GM21390 (cell line): ENCODE results near the gene COL5A3.

ENCODE experiments used
- ATAC-seq: cut with Tn5 transposase; IDR thresholded peaks from one replicate; pipeline ENCODE4 v1.9.1; 2021; ENCODE audit not compliant: unreplicated experiment

The COL5A3 gene

DNA sequence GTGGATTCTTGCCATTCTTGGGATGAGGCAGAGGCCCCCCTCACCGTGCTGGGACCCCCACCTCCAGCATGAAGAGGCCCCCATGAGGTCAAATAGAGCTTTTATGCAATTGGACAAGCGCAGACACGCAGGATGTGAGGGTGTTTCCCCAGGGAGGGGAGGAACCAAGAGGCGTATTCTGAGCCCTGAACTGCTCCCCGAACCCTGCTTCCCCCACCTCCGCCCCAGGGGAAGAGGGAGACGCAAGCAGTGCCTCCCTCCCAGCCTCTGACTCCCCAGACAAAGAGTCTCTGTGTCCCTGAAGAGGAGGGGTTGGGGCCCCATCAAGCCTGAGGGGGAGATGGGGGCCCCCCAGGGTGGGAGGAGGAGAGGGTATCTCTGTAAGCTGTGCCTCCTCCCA is 1.7 kb upstream of the COL5A3 start:
- no peak for ATAC-seq

DNA sequence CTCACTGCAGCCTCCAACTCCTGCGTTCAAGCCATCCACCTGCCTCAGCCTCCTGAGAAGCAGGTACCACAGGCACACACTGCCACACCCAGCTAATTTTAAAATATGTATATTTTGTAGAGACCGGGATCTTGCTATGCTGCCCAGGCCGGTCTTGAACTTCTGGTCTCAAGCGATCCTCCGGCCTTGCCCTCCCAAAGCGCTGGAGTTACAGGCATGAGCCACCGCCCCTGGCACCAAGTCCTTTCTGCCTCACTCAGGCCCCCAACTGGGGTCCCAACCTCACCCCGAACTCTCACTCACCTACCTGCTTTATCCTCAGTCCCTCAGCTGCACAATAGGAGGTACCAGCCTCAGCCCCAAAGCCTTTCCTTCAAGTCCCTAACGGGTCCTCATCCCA is 635 bp upstream of the COL5A3 start:
- no peak for ATAC-seq

DNA sequence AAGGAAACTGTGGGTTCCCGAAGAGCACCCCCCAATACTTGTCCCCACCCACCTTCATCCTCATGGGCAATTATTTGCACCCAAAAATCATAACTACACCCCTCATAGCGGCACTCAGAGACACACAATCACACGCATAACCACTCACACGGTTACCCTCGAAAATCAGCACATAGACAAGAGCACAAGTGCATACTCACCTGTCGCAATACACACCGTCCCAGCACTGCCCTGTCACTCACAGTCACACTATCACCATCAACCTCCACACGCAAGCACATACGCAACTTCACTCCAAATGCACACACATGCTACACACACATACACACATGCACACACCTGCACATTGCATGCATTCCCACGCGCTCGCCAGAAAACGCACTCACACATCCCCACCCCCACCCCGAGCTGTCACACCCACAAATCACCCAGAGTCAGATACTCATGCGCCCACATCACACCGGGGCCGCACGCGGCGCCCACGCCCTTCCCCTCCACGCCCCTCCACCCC is 535 bp downstream of the COL5A3 start:
- ATAC-seq, result no peak

DNA sequence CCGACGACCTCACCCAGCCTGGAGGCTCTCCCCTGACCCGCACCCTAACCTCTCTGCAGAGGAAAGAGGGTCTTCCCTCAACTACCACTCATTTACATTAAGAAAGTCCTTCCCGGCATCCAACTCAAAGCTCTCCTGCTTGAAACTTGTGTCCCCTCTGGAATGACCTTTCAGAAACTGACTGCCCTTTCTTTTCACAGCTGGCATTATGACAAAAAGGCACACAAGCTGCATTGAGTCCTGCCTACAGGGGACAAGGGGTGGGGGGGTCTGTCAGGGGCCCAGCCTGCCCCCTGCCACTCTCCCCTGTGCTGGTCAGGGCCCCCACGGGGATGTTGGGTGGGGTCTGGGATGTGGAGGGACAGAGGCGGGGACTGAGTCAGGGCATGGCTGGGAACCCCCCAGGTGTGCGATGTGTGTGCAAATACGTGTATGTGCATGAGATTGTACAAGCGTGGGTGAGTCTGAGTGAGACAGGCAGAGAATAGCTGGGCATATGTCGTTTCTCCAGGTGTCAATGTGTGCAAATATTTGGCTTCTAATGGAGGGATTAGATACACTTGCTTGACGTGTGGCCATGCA is 2.0 kb downstream of the COL5A3 start:
- no peak for ATAC-seq

DNA sequence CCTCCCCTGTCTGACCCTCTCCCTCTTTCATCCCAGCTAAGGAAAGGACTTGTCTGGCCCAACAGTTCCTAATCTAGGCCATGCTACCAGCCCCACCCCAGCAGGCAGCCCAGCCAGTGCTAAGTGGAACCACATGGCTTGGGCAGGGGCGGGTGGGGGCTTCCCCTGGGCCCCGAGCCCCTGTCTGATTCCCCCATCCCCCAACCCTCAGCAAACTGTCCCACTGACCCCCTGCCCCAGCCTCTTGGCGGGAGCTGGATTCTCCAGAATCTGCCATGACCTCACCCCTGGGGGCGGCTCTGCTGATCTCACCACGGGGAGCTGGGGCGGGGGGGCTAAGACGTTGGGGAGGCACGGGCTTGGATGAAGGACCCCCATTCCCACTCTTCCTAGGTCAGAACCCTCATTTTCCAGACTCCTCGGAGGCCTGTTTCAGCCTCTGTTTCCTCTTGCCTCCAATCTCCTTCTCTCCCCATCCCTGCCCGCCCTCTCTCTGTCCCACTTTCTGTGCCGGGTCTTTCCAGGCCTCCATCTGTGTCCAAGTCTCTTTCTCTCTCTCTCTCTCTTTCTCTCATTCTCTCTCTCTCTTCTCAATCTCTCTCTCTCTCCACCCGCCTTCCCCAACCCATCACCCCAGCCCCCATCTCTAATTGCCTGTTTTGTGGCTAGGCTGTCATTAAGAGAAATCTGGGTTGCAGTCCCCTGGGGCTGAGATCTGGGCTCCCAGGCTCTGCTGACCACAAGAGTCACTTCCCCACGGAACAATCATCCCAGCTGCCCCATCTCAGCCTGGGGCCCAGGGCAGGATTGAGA is 2.7 kb downstream of the COL5A3 start:
- ATAC-seq, result no peak

DNA sequence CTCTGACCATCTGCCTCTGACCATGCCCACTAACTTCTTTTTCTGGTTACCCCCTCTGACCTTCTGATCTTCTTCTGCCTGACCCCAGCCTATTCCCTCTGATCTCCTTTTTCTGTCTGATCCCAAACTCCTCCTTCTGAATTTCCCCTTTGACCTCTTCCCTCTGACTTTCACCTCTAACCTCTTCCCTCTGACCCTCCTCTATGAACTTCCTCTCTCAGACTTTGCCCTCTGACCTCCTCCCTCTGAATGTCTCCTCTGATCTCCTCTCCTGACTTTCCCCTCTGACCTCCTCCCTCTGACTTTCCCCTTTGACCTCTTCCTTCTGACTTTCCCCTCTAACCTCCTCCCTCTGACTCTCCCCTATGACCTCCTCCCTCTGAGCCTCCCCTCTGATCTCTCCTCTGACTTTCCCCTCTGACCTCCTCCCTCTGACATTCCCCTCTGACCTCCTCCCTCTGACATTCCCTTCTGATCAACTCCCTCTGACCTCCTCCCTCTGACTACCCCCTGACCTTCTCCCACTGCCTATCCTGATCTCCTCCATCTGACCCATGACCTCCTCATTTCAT is 3.5 kb downstream of the COL5A3 start:
- no peak for ATAC-seq

DNA sequence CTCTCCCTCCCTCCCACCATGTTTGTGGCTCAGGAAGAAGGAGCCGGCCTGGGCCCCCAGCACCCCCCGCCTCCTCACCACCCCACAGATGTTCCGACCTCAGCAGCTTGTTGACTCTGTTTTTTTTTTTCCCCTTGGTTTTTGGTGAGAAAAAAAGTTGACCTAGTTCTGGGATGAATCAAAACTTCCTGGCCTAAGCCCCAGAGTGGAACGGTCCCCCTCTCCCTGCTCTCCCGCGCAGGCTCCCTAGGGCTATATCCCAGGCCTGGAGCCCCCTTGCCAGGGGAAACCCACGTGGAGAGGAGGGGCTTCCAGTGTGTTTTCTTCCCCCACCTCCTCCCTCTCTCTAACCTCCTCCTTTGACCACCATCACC is 4.0 kb downstream of the COL5A3 start:
- ATAC-seq, result no peak

DNA sequence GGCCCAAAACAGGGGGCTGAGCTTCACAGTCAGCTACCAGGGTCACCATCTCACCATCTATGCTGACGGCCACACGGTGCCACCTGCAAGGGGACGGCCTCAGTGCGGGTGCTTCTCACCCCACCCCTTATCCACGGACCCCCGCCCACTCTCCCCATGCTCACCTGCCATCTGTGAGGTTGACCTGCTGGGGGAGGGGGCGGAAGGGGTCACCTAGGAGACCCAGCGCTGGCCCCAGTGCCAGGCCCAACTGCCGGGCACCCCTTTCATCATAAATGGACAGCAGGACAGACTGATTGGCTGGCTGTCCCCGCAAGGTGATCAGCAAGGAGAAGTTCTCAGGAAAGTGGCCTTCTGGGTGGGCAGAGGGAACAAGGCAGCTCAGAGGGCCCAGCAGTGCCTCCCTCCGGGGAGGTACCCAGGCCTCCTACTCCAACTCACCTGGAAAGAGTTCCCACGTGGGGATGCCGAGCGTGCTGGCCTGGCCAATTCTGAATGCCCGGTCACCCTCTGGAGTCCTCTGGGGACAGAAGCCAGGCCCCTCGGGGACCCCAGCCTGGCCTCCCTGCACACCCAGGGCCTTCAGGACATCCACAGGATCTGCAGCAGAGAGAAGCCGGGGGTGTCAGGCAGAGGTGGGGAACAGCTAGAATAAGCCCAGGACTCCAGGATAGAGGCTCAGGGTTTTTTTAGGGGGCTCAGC is 4.5 kb downstream of the COL5A3 start:
- no peak for ATAC-seq

DNA sequence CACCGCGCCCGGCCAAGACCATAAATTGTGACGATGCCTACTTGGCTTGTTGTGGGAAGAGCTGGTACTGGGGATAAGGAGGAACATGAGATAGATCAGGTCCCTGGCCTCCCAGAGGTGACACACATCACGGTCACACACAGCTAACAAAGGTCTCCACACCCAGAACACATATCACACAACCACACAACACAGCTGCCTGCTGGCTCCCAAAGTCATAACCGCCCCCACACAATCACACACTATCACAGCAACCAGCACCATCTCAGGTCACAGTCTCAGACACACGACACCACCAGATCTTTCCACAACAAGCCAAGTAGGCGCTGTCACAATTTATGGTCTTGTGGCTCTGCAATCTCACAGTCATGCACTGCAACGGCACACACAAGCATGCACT is 5.7 kb downstream of the COL5A3 start:
- no peak for ATAC-seq

DNA sequence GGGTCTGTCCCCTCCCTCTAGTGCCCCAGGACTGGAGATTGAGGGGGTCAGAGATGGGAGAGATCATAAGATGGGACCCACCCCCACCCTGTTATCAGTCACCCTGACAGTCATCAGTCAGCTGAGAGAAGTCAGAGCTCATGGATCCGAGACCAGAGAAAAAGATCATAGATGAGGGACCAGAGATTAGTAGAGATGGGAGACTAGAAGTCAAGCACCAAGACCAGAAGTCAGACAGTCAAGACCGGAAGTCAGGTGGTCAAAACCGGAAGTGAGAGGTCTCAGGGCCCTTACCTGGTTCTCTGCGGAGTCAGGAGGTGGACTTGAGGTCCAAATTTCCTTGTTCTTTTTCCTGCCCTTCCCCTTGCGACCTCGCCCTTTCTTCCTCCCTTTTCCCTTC is 7.0 kb downstream of the COL5A3 start:
- ATAC-seq, result no peak

DNA sequence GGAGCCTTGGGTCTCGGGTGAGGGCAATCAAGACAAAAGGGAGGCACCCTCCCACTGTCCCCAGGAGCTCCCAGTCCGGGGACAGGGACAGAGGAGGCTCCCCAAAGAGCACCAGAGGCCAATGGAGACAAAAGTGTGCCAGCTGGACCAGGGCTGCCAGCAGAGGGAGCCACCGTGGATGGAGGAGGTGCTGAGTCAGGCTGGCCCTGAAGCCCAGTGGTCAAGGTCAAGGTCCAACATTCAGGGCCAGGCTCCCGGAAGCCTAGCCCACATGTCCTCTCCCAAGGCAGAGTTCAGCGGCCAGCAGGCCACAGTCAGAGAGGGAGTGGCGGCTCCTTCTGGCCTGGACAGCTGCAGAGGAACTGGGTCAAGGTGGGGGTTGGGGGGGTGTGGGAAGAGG is 8.4 kb downstream of the COL5A3 start:
- no peak for ATAC-seq

DNA sequence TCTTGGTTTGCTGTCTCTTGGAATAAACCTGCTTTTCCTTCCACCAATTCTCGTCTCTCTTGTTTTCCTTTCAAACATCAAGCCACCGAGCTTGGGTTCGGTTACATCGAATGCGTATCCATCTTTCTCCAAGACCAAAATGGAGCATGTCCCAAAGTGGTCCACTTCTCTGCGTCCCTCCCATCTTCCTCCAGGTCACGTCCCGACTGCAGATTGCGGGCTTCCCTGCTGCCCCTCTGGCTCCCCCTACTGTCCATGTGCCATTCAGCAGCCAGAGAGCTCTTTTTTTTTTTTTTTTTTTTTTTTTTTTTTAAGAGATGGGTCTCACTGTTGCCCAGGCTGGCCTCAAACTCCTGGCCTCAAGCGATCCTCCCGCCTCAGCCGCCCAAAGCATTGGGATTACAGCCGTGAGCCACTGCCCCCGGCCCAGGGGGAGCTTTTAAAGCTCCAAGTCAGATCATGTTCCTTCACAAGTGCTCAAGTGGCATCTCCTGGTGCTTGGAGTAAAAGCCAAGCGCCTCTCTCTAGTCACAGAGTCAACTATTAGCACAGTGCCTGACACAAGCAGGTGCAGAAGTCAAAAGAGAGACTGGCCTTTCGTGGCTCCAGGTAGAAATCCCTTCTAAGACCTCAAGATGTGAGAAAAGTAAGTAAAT is 10.0 kb downstream of the COL5A3 start:
- no peak for ATAC-seq

DNA sequence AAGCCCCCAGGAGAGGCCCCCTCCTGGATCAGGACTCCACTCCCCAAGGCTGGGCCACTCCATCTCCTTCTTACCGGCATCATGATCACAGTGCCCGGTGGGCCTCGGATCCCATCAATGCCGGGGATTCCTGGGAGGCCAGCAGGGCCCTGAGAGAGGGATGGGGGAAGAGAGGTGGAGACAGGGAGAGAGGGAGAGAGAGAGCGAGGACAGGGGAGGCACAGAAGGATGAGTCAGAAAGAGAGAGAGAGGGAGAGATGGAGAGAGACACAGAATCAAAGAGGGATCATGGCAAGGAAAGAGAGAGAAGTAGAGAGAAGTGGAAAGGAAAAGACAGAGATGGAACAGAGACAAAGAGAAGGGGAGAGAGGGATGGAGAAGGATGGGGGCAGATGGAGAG is 13.8 kb downstream of the COL5A3 start:
- ATAC-seq, result no peak

DNA sequence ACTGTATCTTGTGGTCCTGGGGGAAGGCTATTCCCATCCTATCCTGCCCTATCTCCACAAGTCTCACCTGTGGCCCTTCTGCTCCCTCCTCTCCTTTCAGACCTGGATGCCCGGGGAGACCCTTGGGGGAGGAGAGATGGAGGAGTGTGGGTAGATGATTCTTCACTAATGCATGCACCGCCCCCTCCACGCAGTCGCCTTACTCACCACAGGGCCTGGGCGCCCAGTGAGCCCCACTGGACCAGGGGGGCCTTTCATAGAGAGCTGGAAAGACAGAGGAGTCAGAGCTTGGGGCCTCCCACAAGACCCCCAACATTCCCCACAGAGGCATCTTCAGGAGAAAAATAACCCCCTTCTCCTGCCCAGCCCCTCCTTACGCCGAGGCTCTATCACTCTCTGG is 14.3 kb downstream of the COL5A3 start:
- no peak for ATAC-seq

DNA sequence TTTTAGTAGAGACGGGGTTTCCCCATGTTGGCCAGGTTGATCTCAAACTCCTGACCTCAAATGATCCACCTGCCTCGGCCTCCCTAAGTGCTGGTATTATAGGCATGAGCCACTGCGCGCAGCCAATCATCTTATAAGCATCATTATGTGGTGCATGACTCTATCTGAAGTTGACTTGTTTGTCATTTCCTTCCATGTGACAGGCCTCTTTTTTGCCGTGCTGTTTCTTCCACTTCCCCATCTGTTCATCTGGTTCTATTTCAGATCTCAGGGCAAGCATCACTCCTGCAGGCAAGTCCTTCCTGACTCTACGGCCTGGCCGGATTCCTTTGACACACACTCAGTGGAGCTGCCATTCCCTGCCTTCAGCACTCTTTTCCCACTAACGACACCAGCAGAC is 15.2 kb downstream of the COL5A3 start:
- no peak for ATAC-seq

DNA sequence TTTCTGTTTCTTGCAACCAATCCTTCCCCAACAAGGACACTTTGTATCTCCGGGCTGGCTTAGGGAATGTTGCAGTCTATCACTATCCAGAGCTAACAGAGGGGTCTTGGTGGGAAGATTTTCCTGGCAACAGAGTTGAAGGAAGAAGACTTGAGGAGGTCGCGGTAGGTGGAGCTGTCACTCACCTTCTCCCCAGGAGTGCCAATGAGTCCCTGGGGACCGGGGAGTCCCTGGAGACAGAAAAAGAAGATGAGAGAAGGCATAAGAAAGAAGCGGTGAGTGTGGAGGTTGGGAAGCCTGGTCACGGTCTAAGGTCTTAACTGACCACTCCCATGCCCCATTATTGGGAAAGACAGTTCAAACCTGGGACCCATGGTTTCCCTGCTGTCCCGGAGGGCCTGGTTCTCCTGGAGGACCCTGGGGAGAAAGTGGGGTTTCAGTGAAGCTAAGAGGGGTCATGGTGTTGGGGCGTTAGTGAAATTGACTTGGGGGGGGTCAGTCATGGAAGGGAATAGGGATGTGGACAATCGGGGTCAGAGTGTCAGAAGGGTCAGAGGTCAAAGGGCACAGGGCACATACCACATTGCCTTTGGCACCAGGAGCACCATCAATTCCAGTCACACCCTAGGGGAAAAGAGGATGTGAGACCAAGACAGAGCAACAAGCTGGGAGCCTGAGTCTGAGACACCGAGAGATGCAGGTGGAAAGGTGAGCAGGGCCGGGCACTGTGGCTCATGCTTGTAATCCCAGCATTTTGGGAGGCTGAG is 18.7 kb downstream of the COL5A3 start:
- ATAC-seq, result no peak

DNA sequence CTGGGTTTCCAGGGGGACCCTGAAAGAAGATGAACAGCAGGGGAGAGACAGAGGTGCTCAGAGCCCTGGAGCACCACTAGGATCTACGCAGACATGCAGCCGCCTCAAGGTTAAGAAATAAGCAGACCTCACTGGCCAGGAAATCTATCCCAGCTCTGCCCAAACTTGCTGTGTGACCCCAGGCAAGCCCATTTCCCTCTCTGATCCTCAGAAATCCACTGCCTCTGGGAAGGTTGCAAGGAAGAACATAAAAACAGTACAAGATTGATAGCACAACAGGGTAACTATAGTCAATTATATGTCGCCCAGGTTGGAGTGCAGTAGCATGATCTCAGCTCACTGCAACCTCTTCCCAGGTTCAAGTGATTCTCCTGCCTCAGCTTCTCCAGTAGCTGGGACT is 20.8 kb downstream of the COL5A3 start:
- no peak for ATAC-seq

DNA sequence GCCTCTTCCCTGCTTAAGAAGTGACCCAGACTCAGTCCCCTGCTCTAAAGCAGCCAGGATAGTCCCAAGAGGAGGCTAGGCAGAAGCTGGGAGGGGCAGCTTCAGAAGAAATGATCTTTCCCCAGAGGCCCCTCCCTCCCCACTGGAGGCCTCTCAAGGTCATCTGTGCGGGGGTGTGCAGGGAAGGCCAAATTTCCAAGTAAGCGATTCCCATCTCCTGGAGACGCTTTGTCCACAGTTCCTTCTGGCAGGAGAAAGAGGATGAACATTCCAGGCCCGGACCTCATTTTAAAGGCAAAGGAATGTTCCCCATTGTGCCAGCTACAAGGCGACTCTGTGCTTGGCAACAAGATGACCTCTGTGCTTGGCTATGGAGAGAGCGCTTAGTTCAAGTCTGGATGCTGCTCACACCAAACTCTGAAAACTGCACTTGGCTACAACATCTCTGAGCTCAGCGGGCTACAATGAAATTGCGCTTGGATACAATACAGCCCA is 23.5 kb downstream of the COL5A3 start:
- ATAC-seq, result no peak

DNA sequence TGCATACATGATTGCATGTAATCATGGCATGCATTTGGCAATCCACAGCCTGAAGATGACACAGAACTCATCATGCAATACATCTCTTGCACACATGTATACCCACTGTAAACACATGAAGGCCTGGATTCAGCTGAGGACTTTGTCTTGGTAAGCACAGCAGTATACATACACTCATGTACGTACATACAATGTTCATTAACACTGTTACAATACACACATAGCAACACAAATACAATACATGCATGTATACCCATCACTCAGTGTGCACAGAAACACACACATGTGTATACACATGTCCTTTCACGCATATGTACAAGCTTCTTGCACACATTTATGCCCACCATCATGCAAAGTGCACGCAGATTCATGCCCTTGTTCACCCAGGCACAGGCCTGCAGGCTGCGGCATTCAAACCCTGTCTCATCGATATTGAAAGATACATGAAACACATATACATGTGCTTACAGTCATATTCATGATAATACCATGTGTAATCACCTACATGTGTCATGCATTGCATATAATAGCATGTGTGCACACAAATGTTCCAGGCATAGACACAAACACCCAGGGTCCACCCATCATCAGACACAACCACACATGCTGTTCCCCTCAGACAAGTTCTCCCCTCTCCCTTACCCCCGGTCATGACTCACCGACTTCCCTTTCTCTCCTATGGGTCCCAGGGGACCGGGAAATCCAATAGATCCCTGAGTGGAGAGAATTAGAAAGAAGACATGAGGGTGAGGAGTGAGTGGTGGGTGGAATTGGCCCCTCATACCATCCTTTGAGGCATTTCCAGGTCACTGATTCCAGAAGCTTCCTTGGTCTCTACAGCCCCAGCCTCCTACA is 28.7 kb downstream of the COL5A3 start:
- no peak for ATAC-seq
